ENCODE results near the gene NDUFA7. TPM values are rescaled to one million over a fixed set of nuclear protein-coding genes. Genes with fewer than 3 reads are reported as not detected.
"Not testable (repeated sequence)": the region's sequence is repeated elsewhere in the genome, so short reads cannot be mapped to it uniquely, and the experiment has no call there.

Gene NDUFA7
- total RNA-seq, 1 donor from 2014 or later = not detected

- DNase-seq (ENCODE audit: low spot score) = no peak
These were observed 1.2 kb downstream of the NDUFA7 start for GRCh38 chr19:8319807-8320520.

- DNase-seq (ENCODE audit: low spot score) = not testable (repeated sequence)
These were observed 2.3 kb downstream of the NDUFA7 start for GRCh38 chr19:8318835-8319234.

- DNase-seq (ENCODE audit: low spot score) = no peak
These were observed 4.6 kb downstream of the NDUFA7 start for GRCh38 chr19:8316351-8317125.

- DNase-seq (ENCODE audit: low spot score) = not testable (repeated sequence)
These were observed 6.1 kb downstream of the NDUFA7 start for GRCh38 chr19:8314981-8315640.

- no peak for DNase-seq (ENCODE audit: low spot score)
These were observed 9.5 kb downstream of the NDUFA7 start for GRCh38 chr19:8311461-8312260.

- DNase-seq (ENCODE audit: low spot score) = no peak
These were observed 10.7 kb downstream of the NDUFA7 start for GRCh38 chr19:8310342-8311055.

GRCh38 chr19:8308891-8309291 lies 12.3 kb downstream of the NDUFA7 start:
- no peak for DNase-seq (ENCODE audit: low spot score)

- DNase-seq (ENCODE audit: low spot score) = peak; percentile 93
These were observed 13.0 kb downstream of the NDUFA7 start, which contains the start of gene CD320 for GRCh38 chr19:8307965-8308866. CD320 (minus strand) TSS chr19:8308358; CDS start chr19:8308290, 68 bp downstream.

GRCh38 chr19:8307400-8307964 lies 13.7 kb downstream of the NDUFA7 start:
- DNase-seq (ENCODE audit: low spot score) = no peak

- DNase-seq (ENCODE audit: low spot score) = no peak
These were observed 14.7 kb downstream of the NDUFA7 start for GRCh38 chr19:8306235-8307054.

GRCh38 chr19:8305798-8306197 lies 15.4 kb downstream of the NDUFA7 start:
- DNase-seq (ENCODE audit: low spot score) = no peak

GRCh38 chr19:8304841-8305621 lies 16.1 kb downstream of the NDUFA7 start:
- DNase-seq (ENCODE audit: low spot score) = no peak

GRCh38 chr19:8302734-8303133 lies 18.4 kb downstream of the NDUFA7 start:
- no peak for DNase-seq (ENCODE audit: low spot score)

- no peak for DNase-seq (ENCODE audit: low spot score)
These were observed 18.9 kb downstream of the NDUFA7 start for GRCh38 chr19:8302357-8302691.

- not testable (repeated sequence) for DNase-seq (ENCODE audit: low spot score)
These were observed 29.8 kb downstream of the NDUFA7 start for GRCh38 chr19:8291337-8291736.

GRCh38 chr19:8276508-8276907 lies 44.7 kb downstream of the NDUFA7 start:
- not testable (repeated sequence) for DNase-seq (ENCODE audit: low spot score)

- DNase-seq (ENCODE audit: low spot score) = no peak
These were observed 51.5 kb downstream of the NDUFA7 start for GRCh38 chr19:8269724-8270123.

GRCh38 chr19:8265872-8266271 lies 55.3 kb downstream of the NDUFA7 start:
- DNase-seq (ENCODE audit: low spot score) = no peak
